Measurements from ENCODE around the gene ZNF189.

- TF ChIP-seq POLR2A (IDR thresholded peaks at IDR 0.05; ENCODE audit: low read depth, low read length) (no peak), TAF1 (IDR thresholded peaks at IDR 0.05; ENCODE audit: borderline replicate concordance, low read depth, low read length) (no peak), POLR2AphosphoS5 (IDR thresholded peaks at IDR 0.05; ENCODE audit: low read depth, low read length) (no peak)
Measured at GRCh38 chr9:101354765-101355708, 43.6 kb upstream of the ZNF189 start.

Measured in GM12892 (cell line).